ENCODE data around the gene SLC30A9.

Gene SLC30A9

GRCh38 chr4:42008011-42008786 lies 17.9 kb downstream of the SLC30A9 start:
- DNase-seq, result no peak

- no peak for DNase-seq
Measured at GRCh38 chr4:42015438-42015837, 25.1 kb downstream of the SLC30A9 start.

DNA sequence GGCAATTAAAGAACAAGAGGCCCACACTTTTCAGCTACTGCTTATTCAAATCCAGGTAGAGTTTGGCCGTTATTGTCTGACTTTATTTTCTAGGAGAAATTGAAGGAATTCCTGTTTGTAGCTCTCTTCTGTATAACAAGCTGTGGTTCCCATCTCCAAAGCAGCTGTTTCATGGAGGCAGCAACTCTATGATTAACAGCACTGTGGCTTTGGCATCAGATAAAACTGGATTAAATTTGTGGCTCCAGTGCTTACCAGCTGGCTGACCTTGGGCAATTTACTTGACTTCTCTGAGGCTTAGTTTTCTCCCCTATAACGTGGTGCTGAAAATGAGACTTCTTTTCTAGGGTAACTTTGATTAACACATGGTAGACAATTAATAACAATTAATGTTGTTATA lies 28.1 kb downstream of the SLC30A9 start:
- DNase-seq, result no peak

- DNase-seq, result no peak
Measured at GRCh38 chr4:42048394-42048793, 58.1 kb downstream of the SLC30A9 start.

DNA sequence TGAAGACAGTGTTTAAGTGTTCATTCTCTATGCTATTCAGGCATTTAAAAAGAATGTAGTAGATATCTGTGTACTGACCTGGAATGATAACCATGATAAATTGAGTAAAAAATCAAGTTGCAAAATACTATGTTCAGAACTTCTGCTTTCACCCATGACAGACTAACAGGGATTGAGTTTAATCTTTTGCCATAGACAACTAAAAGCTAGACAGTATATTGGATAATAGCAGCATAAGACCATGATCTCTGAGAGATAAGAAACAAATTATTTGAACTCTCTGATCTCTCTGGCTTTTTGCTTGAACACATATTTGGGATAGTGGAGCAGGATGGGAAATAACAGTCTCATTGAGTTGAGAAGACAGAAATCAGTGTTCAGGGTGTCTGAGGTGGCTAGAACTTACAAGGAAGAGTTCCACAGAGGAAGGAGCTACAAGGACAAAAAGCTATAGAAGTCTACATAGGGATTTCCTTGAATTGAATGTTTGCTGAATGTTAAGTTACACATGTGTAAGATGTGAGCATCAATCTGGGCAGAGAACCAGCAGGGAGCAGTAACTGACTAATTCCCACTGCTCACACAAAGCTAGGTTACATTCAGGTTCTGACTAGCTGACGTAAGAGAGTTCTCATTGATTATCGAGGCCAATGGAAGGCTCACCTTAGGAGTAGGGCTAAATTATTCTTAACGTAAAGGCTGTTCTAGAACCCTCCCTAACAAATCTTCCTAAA lies 60.4 kb downstream of the SLC30A9 start:
- DNase-seq, result no peak

- DNase-seq, result no peak
Measured at GRCh38 chr4:42066402-42066801, 76.1 kb downstream of the SLC30A9 start.

DNA sequence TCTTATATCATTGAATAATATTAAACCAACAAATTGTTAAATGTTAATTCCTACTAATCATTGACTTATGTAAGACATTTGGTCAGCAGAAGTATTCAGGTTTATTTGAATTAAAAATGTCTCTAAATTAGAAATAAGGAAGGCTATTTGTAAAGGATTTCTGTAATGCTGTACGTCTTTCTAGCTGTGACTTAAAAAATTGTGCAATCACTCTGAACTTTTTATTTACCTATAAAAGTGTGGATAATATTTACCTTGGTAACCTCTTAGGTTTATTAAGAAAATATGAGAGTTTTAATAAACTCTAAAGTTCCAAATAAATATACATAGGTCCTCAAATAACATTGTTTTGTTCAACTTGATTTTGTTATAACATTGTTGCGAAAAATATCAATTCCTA lies 76.9 kb downstream of the SLC30A9 start:
- no peak for DNase-seq

GRCh38 chr4:42070463-42070862 lies 80.1 kb downstream of the SLC30A9 start:
- DNase-seq, result no peak

- DNase-seq, result no peak
Measured at GRCh38 chr4:42074294-42074693, 84.0 kb downstream of the SLC30A9 start.

DNA sequence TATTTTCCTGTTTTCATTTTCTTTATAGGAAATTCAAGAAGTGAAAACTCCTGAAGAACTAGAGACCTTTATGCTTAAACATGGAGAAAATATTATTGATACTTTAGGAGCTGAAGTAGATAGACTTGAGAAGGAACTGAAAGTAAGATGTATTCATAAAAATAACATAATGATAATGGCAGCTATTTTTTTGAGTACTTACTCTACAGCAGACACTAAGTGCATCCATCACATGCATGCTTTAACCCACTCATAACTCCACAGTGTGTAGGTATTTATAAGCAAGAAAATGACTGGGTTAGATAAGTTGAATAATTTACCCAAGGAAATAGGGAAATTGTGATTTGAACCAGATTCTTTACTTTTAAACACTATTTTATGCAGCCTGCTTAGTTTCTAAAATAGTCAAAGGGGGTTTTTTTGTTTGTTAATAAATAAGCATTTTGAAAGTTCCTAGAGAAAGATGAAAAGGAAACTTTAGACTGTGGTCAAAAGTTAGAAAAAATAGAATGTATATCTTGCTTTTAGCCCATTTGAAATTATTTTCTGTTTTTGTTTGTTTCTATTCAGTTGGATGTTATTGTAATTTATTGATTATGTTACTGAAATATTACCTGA lies 88.0 kb downstream of the SLC30A9 start:
- no peak for DNase-seq

GRCh38 chr4:42080306-42080705 lies 90.0 kb downstream of the SLC30A9 start:
- DNase-seq, result no peak

DNA sequence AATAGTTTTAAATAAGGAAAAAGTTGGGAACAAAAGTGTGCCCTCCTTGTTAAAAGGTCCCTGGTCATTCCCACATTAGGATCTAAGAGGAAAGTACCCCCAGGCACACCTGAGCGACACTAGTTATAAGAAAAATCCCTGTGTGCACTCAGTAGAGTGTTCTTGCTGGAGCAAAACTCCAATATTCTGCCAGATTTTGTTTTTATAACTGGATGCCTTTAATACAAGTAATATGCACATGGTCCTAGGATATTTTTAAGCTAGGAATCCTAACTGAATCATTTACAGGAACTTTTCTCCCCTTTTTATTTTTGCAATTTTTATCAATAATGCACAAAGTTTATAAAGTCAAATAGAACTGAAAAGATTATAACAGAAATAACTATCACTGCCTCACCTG lies 93.5 kb downstream of the SLC30A9 start:
- no peak for DNase-seq

- DNase-seq, result no peak
Measured at GRCh38 chr4:42088386-42088785, 98.1 kb downstream of the SLC30A9 start.

GRCh38 chr4:42101446-42101975 lies 111.2 kb downstream of the SLC30A9 start:
- no peak for DNase-seq

DNA sequence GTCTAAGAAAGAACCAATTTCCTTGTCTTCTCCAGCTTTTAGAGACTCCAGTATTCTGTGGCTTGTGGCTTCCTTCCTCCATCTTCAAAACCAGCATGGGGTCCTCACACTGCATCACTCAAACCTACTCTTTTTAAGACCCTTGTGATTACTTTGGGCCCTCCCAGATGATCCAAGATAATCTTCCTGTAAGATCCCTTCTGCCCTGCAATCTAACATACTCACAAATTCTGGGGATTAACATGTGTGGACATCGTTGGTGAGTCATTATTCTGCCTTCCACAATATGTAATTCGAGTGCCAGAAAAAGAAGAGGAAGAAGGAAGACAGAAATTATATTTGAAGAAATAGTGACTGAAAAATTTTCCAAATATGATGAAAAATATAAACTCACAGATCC lies 114.2 kb downstream of the SLC30A9 start:
- no peak for DNase-seq

DNA sequence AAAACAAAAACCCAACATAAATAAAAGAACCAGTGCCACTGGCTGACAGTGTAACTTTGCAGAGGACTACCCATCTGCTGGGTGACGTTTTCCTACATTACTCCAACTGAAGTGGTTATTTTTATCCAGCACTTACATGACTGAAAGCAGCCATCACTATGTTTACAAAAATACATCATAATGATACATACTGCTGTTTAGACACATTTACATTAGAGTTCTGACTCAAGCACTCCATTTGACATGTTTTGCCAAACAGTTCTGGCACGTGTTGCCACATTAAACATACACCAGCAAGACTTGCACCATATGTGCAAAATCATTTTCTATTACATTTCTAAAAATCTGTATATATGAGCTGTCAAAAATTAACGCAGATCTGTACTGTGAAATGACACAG lies 122.5 kb downstream of the SLC30A9 start:
- DNase-seq, result no peak

- no peak for DNase-seq
Measured at GRCh38 chr4:42119886-42120285, 129.6 kb downstream of the SLC30A9 start.

DNA sequence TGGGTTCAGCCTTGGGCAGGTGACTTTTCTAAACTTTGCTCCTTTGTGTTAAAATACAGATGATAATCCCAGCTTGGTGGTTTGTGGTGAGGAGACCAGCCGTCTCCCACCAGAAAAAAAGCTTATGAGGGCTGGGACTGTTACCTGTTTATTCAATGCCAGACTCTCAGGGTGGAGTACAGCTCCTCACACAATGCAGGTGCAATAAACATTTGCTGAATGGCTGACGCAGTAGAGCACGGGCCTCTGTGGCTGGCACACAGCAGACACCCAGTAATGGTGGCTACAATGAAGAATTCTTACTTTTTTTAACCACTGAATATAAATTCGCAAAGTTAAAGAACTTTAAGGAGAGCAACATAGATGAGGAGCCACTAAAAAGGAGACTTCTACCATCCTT lies 131.9 kb downstream of the SLC30A9 start:
- no peak for DNase-seq

GRCh38 chr4:42123071-42123644 lies 132.8 kb downstream of the SLC30A9 start:
- DNase-seq, result no peak

DNA sequence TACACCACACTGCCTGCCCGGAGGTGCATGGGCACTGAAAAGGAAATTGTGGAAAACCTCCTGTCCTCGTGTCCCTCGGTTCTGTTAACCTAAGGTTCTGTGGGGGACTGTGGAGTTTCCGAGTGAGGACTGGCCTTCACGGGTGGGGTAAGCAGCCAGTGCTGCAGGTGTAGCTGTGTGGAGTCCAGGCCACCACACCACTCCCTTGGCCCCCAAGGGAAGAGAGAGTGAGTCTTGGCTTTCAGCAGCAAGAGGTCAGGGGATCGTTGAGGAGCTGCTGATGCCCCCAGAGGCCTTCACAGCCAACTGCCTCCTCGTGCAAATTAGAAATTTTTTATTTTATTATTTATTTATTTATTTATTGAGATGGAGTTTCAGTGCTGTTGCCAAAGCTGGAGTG lies 141.8 kb downstream of the SLC30A9 start:
- no peak for DNase-seq

DNA sequence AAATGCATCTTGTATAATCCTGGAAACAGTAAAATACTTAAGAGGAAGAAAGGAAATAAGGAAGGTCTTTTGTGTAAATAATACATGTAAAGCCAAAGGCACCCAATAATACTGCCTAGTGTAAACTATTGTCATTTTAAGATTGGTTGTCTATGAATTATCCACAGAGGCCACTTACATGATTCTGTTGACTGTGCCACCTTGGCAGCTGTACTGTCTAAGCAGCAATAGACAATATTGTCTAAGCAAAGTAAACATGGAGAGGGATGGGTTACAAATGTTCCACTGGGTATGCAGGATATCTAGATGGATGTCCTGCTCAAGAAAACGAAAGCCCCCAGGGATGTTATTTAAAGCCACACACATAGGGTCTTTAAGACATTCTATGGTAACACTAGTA lies 142.7 kb downstream of the SLC30A9 start:
- DNase-seq, result no peak

DNA sequence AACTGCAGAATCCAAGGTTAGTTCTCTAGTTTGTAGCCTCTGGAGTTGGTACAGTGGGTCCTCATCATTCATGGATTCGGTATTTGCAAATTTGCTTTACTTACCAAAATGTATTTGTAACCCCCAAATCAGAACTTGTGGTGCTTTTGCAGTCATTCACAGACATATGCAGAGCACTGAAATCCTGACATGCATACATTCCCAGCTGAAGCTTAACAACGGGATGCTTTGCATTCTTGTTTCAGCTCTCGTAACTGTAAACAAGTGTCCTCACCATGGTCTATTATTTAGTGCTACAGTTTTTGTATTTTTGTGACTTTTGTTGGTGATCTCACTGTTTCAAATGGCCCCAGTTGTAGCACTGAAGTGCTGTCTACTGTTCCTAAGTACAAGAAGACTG lies 146.0 kb downstream of the SLC30A9 start:
- no peak for DNase-seq

All from effector CD8-positive, alpha-beta T cell (primary cell).